Colonic mucosa (tissue), 4 donors: ENCODE measurements around the gene TMEM258. TPM values are rescaled to one million over a fixed set of nuclear protein-coding genes. Genes with fewer than 3 reads are reported as not detected.

Experiments
- DNase-seq: peaks from one replicate; pipeline ENCODE4 v3.0.0-alpha.2; 2020
- H3K27ac ChIP-seq: fragments of 200-600 bp; one replicate; pipeline ENCODE4 v1.8.0; 2021
- H3K27me3 ChIP-seq: fragments of 200-600 bp; one replicate; pipeline ENCODE4 v1.8.0; 2021
- H3K36me3 ChIP-seq: fragments of 200-600 bp; one replicate; pipeline ENCODE4 v1.8.0; 2021
- H3K4me1 ChIP-seq: fragments of 200-600 bp; one replicate; pipeline ENCODE4 v1.8.0; 2021; ENCODE audit warnings: mild to moderate bottlenecking
- H3K4me3 ChIP-seq: fragments of 200-600 bp; one replicate; pipeline ENCODE4 v1.8.0; 2021
- H3K9ac ChIP-seq, 2 donors: one replicate each; pipeline ENCODE4 v1.7.0; 2013; ENCODE audit warnings: control low read depth in 2 of 2, low read depth in 2 of 2, low read length in 2 of 2
- H3K9me3 ChIP-seq: fragments of 200-600 bp; one replicate; pipeline ENCODE4 v1.8.0; 2021
- intact Hi-C: fragments of 100-400 bp; cut with DNase I; formaldehyde crosslinking; loops from one replicate; pipeline ENCODE4 v1.14.1; 2022
- total RNA-seq, 2 donors: library from RNA; stranded (reverse); fragmentation: NEBNext Ultra II Directional in 1 of 2; extraction: Animal tissue kit (Norgen Biotek cat#: 25700) in 1 of 2; gene quantifications; one replicate each; pipeline ENCODE4 v1.2.1, GENCODE V29; 2021
- TF ChIP-seq, protein P1 (sequence below): fragments of 200-600 bp; IDR thresholded peaks from one replicate; pipeline ENCODE4 v1.8.0; 2022; ENCODE audit warnings: antibody characterized with exemption, mild to moderate bottlenecking
- donor health status: healthy.
- donor health status: DM: no; HTN: no; CAD: no.
- donor health status: DM: no; HTN: no; CAD: no.

Gene TMEM258
- total RNA-seq, 2 donors from 2014 or later: 119 to 149 TPM

DNA sequence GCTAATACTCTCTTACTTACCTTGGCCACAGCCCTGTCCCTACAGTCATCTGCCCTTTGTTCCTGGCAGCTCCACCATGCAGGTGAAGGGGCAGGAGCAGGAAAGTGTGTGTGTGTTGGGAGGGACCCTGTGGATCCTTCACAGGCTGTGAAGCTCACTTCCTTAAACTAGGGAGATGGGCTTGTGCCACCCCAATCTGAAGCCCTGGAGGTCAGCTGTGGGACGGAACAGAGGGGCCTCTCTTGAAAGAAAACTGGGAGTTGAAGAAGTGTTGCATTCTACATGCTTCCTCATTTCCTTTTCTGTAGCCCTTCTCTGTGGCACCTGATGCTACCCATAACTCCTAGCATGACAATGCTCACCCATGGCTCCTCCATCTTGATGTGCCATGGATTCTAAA, 12.7 kb upstream of the TMEM258 start:
- Histone ChIP-seq H3K9me3 (no peaks in the 10 kb centered on the region), H3K4me1 (no peaks in the 10 kb centered on the region), H3K36me3 (no peaks in the 10 kb centered on the region), H3K9ac (no peak overlapping the region), H3K4me3 (no peak overlapping the region), H3K27ac (no peak overlapping the region), H3K27me3 (no peaks in the 10 kb centered on the region)
- DNase-seq: no peak
- intact Hi-C loops: loop anchor here (10.0 kb wide), 1 partner anchor 70 kb away; no protein-coding TSS in a partner anchor
- TF ChIP-seq, protein P1, sequence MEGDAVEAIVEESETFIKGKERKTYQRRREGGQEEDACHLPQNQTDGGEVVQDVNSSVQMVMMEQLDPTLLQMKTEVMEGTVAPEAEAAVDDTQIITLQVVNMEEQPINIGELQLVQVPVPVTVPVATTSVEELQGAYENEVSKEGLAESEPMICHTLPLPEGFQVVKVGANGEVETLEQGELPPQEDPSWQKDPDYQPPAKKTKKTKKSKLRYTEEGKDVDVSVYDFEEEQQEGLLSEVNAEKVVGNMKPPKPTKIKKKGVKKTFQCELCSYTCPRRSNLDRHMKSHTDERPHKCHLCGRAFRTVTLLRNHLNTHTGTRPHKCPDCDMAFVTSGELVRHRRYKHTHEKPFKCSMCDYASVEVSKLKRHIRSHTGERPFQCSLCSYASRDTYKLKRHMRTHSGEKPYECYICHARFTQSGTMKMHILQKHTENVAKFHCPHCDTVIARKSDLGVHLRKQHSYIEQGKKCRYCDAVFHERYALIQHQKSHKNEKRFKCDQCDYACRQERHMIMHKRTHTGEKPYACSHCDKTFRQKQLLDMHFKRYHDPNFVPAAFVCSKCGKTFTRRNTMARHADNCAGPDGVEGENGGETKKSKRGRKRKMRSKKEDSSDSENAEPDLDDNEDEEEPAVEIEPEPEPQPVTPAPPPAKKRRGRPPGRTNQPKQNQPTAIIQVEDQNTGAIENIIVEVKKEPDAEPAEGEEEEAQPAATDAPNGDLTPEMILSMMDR: no peak

DNA sequence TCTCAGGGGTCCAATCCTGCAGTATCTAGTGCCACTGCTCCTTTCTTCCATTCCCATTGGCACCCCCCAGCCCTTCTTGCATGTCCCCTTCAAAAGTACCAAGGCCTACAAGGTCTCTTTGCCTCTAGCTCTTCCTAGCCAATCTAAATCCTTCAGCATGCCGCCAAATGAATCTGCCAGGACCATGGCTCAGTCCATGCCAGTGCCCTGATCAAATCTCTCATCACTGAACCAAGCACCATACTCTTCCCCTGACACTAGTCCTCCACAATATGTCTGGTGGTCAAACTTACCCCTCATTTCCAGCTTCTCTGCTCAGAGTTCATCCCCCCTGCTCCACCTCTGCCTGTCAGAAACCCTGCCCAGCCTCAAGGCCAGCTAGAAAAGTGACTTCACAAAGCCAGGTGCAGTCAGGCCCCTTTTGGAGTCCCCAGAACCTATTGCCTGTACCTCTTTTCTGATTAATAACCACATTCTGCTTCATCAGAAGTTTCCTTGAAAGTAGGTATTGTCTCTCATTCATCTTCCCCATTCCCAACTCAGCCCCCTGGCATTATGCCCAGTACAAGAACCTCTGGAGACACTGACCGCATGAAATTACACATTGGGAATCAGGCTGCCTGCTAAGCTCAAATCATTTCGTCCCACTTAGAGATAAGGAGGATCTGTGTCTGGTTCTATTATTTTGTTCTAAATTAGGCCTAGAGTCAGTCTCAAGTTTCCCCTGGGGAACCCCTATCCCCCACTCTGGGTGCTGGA, 11.7 kb upstream of the TMEM258 start:
- no peaks in the 10 kb centered on the region for H3K9me3 ChIP-seq
- H3K4me3 ChIP-seq: no peak overlapping the region
- H3K27me3 ChIP-seq: no peaks in the 10 kb centered on the region
- intact Hi-C loops: loop anchor here (5.0 to 10.0 kb wide), 2 partner anchors 71 to 278 kb away; no protein-coding TSS in a partner anchor
- no peak overlapping the region for H3K27ac ChIP-seq
- no peak for DNase-seq
- no peaks in the 10 kb centered on the region for H3K4me1 ChIP-seq
- TF ChIP-seq, protein P1: no peak
- no peaks in the 10 kb centered on the region for H3K36me3 ChIP-seq
- H3K9ac ChIP-seq: no peak overlapping the region

DNA sequence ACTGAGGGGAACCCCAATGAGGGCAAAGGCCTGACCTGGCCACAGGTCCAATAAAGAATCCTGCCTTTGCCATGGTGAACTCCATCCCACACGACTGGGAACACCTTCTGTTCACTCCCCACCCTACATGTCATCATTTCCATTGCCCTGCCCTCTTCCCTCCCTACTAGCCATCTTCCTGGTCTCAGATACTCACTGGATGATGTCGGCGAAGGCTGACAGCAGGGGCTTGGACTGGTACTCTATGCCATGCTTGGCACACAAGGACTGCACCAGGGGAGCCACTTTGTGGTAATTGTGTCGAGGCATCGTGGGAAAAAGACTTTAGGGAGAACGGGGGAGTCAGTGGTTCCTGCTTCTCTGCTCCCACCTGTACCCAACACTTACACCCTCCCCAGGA, 10.2 kb upstream of the TMEM258 start:
- intact Hi-C loops: loop anchor here (5.0 to 10.0 kb wide), 2 partner anchors 72 to 280 kb away; no protein-coding TSS in a partner anchor
- Histone ChIP-seq H3K27ac (no peak overlapping the region), H3K9ac (peak overlapping the region in 1 of 2 donors; percentile 12), H3K9me3 (no peaks in the 10 kb centered on the region), H3K27me3 (no peaks in the 10 kb centered on the region), H3K36me3 (no peaks in the 10 kb centered on the region), H3K4me1 (no peaks in the 10 kb centered on the region), H3K4me3 (no peak overlapping the region)
- DNase-seq: no peak
- TF ChIP-seq, protein P1: no peak

DNA sequence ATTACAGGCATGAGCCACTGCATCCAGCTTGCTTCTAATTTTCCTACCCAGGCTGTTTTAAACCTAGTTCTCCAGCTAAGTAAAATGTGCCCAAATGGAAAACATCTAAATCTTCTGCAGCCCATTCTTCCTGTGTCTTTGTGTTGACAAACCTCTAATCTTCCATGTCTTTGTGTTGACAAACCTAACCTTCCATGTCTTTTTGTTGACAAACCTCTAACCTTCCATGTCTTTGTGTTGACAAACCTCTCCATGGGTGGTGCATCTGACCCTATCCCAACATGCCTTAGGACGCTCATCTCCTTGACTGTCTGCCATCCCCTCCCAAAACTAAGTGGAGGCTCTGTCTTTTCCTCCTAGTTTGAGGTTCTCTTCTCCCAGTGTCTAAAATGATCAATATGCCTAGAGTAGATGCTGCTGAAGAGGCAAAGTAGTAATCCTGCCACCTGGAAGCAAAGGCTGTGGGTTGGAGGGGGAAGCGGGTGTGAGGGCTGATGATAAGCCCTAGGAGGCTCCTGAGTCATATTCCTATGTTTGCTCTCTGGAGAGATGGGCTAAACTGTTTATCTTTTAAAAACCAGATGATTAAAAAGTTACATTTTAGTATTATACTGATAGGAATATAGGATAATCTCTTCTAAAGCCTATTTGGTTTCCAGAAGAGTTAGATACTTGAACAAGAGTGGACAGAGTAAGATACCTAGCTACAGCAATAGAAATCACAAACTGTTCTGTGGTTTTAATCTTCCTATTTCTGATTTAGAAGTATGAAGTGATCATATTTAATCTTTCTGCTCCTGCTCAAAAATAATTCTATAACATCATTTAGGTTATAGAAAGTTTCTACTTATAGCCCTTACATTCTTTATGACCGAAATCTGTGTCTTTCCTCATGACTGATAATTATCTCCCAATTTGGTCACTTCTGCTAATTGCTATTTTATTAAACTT, 8.2 kb upstream of the TMEM258 start:
- intact Hi-C loops: loop anchor here (5.0 to 10.0 kb wide), 2 partner anchors 74 to 282 kb away; no protein-coding TSS in a partner anchor
- Histone ChIP-seq H3K9me3 (no peaks in the 10 kb centered on the region), H3K4me3 (no peak overlapping the region), H3K36me3 (no peaks in the 10 kb centered on the region), H3K4me1 (no peaks in the 10 kb centered on the region), H3K27ac (no peak overlapping the region), H3K27me3 (no peaks in the 10 kb centered on the region), H3K9ac (no peak overlapping the region)
- DNase-seq: no peak
- TF ChIP-seq, protein P1: no peak

DNA sequence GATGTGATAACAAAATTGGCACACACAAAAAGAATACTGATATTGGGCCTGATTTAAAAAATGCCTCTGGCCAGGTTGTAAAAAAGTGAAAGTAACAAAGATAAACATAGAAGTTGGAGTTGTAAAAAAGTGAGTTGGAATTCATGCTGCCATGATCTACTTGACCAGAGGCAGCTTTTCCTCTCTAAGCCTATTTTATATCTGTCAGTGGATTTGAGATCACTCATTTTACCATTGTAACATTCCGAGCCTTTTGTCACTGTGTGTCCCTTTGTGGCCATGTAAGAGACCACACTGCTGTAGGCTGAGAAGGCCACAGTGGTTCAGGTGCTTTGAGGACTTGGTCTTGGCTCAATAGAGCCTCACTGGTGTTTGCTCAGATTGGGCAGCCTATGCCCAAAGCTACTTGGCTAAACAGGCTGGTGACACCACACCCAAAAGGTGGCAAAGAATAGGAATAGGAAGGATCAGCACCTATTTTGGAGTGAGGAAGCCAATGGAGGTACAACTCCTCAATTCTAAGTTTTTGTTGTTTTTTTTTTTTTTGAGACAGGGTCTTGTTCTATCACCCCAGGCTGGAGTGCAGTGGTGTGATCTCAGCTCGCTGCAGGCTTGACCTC, 7.4 kb upstream of the TMEM258 start:
- Histone ChIP-seq H3K27ac (no peak overlapping the region), H3K9me3 (no peaks in the 10 kb centered on the region), H3K27me3 (no peaks in the 10 kb centered on the region), H3K4me1 (no peaks in the 10 kb centered on the region), H3K36me3 (no peaks in the 10 kb centered on the region), H3K9ac (no peak overlapping the region), H3K4me3 (no peak overlapping the region)
- TF ChIP-seq, protein P1: no peak
- DNase-seq: no peak
- intact Hi-C loops: loop anchor here (5.0 to 10.0 kb wide), 4 partner anchors 75 to 283 kb away; no protein-coding TSS in a partner anchor
